ENCODE measurements around the gene PLA2G15.

DNA sequence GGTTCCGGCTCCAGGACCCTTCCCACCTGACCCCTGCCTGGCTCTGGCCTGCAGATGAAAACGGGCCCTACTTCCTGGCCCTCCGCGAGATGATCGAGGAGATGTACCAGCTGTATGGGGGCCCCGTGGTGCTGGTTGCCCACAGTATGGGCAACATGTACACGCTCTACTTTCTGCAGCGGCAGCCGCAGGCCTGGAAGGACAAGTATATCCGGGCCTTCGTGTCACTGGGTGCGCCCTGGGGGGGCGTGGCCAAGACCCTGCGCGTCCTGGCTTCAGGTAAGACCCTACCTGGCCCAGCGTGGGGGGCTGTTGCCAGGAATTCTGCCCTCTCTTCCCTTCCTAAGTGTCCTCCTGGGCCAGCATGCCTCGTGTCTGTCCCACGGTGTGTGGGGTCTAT is 10.5 kb downstream of the PLA2G15 start:
- TF ChIP-seq POLR2A (IDR thresholded peaks at IDR 0.05) = no peak
- no peak for TF ChIP-seq CTCF (IDR thresholded peaks at IDR 0.05)
